HG03342 (cell line): ENCODE data around the gene ROBO1.

Experiments
- ATAC-seq: cut with Tn5 transposase; IDR thresholded peaks from one replicate; pipeline ENCODE4 v1.9.1; 2021; ENCODE audit warnings: mild to moderate bottlenecking, moderate library complexity; ENCODE audit not compliant: unreplicated experiment

Gene ROBO1

DNA sequence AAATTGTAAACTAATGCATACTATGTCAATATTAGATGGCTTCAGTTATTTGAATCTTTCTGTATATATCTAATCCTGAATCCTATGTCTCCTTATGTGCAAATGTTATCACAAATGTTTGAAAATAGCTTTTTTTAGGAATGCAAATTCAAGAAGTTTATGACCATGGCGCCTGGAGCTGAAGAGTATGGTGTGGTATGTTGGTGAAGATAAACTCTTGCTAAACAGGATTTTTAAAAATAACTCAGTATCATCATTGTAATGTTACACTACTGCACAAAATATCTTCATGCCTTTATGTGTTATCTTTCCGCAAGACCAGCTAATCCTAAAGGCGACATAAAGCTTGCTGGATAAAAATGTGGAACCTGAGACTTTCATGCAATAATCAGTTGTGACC, 382.6 kb downstream of the ROBO1 start:
- ATAC-seq: no peak

GRCh38 chr3:79383402-79384012, 384.3 kb downstream of the ROBO1 start:
- no peak for ATAC-seq

DNA sequence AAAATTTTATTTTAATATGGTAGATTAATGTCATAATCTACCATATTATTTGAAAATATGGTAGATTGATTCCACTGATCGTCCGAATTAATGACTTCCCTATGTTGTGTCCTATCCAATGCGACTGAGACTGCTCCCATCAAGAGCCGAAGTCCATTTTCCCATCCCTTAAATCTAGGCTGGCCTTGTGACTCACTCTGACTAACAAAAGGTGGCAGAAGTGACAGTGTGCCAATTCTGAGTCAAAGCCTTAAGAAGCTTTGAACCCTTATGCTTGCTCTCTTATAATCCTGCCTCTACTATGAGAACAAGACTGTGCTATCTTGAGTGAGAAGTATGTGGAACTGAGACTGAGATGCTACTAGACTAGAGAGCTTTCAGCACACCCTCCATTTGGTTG, 387.2 kb downstream of the ROBO1 start:
- ATAC-seq: no peak

DNA sequence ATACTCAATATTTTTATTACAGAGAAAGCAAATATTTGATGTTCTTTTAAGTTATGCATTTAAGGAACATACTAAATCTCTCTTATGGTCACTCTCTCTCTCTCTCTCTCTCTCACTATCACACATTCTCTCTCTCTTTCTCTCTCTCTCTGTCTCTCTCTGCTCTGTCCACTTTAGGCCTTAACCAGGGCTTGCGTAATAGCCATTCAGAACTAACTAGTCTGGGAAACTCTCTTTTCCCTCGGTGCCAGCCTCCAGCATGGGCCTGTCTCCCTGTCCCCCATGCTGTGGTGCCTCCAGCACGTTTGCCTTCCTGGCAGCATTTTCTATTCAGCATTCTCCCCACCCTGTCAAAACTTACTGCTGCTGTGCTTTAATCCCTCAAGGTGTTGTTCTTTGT, 389.7 kb downstream of the ROBO1 start:
- ATAC-seq: no peak

- ATAC-seq: no peak
Observed at GRCh38 chr3:79369306-79369705, 398.5 kb downstream of the ROBO1 start.

DNA sequence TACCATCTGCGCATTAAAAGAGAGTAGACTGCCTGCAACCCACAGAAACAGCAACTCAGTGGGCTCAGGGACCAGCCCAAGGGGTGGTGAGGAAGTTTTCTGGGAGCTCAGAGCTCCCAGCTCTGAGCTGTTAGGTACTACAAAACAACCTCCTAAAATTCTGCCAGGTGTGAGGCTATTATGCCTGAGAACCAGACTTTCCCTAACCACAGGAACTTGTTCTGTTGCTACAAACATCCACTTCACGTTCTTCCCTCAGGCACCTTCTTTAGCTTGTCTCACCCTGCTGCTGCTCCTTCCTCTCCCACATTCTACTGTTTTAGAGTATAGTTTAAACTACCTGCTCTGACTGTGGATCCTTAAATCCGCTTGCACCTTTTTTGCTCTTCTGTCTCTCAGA, 399.4 kb downstream of the ROBO1 start:
- no peak for ATAC-seq

DNA sequence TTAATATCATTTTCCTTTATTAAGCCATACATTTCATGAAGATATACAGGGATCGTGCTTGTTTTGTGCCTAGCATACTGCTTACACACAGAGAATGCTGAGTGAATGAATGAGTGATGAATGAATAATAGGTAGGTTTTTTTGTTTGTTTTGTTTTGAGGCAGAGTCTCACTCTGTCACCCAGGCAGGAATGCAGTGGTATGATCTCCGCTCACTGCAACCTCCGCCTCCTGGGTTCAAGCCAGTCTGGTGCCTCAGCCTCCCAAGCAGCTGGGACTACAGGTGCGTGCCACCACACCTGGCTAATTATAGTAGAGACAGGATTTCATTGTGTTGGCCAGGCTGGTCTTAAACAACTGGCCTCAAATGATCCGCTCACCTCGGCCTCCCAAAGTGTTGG, 400.0 kb downstream of the ROBO1 start:
- ATAC-seq: no peak

GRCh38 chr3:79367066-79367465, 400.7 kb downstream of the ROBO1 start:
- ATAC-seq: no peak

- no peak for ATAC-seq
Observed at GRCh38 chr3:79366414-79366813, 401.4 kb downstream of the ROBO1 start.

- ATAC-seq: no peak
Observed at GRCh38 chr3:79364784-79365183, 403.0 kb downstream of the ROBO1 start.

- no peak for ATAC-seq
Observed at GRCh38 chr3:79362571-79363270, 405.1 kb downstream of the ROBO1 start.

- peak; percentile 80 for ATAC-seq
Observed at GRCh38 chr3:79361748-79362378, 405.9 kb downstream of the ROBO1 start.

DNA sequence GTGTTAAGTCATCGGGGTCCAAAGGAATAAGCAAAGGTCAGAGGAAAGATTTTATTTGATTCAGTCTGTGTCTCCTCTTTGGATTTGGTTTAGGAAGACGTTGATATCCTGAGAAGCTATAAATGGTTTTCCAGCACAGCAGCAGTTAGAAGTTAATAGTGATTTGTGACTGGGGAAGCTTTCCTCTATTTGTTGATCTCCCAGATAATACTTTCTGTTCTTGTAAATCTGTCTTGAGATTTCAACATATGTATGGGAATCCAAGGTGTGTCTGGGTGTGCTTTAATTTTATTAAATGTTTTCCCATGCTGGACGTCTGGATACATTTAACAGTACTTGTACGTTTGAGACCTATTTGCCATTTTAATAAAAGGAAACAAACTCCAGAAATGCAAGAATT, 409.5 kb downstream of the ROBO1 start:
- ATAC-seq: no peak

DNA sequence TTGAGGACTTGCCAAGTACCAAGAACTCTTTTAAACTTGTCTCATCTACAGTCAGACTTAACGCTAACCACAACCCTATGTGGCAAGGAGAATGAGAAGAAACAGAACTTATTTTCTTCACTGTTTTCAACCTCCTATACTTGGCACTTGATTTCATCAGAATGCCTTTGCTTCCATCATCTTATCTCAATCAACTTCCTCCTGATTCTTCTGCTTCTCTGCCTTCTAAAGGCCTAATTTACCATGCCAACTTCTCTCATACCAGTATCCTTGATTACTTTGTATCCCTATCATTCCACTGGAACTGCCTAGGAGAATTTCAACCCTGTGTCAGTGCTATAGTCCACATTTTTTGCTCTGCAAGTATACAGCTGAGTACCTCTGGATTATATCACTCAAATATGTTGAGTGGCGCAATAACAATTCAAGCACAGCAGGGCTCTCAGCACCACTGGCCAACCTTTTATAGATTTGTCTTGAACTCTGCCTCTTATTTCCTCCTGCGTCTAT, 413.6 kb downstream of the ROBO1 start:
- no peak for ATAC-seq

DNA sequence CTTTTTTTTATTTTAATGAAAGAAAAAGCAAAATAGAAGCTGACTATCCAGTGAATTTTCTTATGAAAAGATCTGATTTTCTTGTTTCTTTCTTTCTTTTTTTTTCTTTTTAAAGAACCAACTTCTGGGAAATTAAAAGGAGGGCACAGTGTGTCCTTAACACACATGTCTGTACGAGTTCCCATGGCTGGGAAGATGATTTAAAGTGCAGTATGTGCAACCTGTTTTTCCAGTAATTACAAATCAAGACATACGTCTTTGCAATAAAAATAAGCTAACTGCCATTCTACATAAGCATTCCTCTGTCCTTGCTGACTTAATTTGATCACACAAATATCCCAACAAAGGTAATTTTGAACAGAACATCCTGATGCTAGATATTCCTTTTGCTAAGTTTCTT, 416.1 kb downstream of the ROBO1 start:
- no peak for ATAC-seq

- no peak for ATAC-seq
Observed at GRCh38 chr3:79344876-79345871, 422.6 kb downstream of the ROBO1 start.

- ATAC-seq: no peak
Observed at GRCh38 chr3:79341961-79342360, 425.8 kb downstream of the ROBO1 start.

DNA sequence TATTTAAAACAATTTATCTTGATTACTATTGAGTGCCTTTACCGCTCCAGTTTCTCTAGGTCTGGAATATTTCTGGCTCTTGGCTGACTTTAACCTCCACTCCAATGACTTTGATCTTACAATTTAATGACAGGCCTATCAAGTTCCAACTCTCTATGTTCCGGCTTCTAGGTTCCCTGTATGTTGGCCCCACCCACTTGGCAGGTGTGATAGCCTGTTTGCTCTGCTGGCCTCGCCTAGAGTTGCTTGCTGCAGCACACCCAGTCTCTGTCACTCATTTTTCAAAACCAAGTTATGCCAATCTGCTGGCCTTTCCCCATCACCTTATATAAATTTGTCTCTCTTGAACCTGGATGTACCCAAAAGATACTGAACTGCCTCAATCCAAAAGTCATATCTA, 428.0 kb downstream of the ROBO1 start:
- ATAC-seq: no peak

DNA sequence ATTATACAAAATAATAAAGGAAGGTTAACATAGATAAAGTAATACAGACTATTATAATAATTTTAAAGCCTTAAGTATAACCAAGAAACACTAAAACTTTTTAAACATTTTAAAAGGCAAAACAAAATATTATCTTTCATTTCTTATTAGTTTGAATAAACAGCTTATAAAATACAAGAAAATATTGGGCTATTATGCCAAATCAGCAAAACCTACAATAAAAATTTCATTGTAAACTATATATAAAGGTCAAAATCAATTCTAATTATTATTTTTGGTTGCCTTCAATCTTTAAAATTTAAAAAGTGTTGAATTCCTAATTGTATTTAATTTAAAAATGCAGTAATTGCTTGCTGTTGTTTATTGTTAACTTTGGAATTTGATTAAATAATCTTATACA, 430.0 kb downstream of the ROBO1 start:
- ATAC-seq: no peak

DNA sequence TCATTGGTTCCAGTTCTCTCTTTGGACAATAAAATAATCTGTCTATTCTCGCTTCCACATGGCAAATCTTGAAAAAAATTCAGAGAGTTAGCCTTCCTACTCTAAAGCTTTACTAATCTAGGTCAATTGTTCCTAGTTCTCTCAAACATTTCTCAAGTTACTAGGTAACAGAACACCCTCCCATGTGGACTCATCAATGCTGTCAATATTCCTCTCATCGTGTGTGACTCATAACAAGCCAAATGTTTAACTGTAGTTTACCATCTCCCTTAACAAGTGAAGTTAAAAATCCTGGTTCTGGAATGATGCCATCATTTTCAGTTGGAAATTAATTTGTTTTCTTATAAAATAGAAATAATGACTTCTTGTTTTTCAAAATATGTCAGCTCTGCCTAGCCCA, 438.6 kb downstream of the ROBO1 start:
- ATAC-seq: no peak

DNA sequence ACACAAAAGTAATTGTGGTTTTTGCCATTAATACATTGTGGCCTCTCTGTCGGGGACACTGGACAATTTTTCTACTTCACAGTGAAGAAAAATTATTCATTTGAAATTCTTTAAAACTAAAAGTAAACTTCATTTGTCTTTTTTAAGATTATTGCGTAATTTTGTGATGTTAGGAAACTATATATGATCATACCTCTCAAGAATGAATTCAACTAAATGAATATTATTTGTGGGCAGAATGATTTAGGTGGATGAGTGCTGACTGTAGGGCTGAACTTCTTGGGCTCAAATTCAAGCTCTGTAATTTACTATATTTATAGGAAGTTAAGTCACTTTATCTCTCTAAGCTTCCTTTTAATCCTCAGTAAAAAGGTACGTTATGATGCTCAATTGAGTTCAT, 441.2 kb downstream of the ROBO1 start:
- no peak for ATAC-seq
